ENCODE data around the gene NPC1. TPM values are rescaled to one million over a fixed set of nuclear protein-coding genes. Genes with fewer than 3 reads are reported as not detected.

The NPC1 gene
- total RNA-seq, 1 experiment from 2014 or later, result 29.5 TPM

- ChIA-PET POLR2A (no interaction called here), CTCF (no interaction called here)
- Histone ChIP-seq H3K4me3 (ENCODE audit: low read depth, low read length) (no peak overlapping the region), H3K4me1 (no peaks in the 10 kb centered on the region; the same call in 1 of the 2 replicates), H3K9me3 (no peaks in the 10 kb centered on the region), H3K36me3 (ENCODE audit: control insufficient read depth, insufficient read depth, low read length) (no peaks in the 10 kb centered on the region), H3K27me3 (replicated peaks; ENCODE audit: control insufficient read depth, insufficient read depth, low read length) (no peaks in the 10 kb centered on the region)
- BruUV-seq (replicated peaks), result no TSS peak
- Mint-ChIP-seq H3K4me1 (ENCODE audit: low read depth, unreplicated experiment) (no peaks in the 10 kb centered on the region), H3K27ac (ENCODE audit: unreplicated experiment) (no peak overlapping the region), H3K4me3 (ENCODE audit: unreplicated experiment) (no peak overlapping the region), H3K36me3 (ENCODE audit: insufficient read depth, unreplicated experiment) (peaks cover 37% of the 10 kb centered on the region), H3K27me3 (ENCODE audit: insufficient read depth, unreplicated experiment) (no peaks in the 10 kb centered on the region), H3K9me3 (ENCODE audit: unreplicated experiment) (no peaks in the 10 kb centered on the region)
- no peak for TF ChIP-seq CTCF (IDR thresholded peaks at IDR 0.05; ENCODE audit: insufficient read depth in 1 of 2, low read depth in 1 of 2, low read length in 1 of 2, severe bottlenecking in 1 of 2, unreplicated experiment in 1 of 2)
- intact Hi-C loops (cut with micrococcal nuclease; ENCODE audit: unreplicated experiment), result no loop called here
- DNase-seq, result no peak
Observed at GRCh38 chr18:23521271-23521670, 65.0 kb downstream of the NPC1 start.

GRCh38 chr18:23519734-23520133, 66.6 kb downstream of the NPC1 start:
- intact Hi-C loops (cut with micrococcal nuclease; ENCODE audit: unreplicated experiment), result no loop called here
- Mint-ChIP-seq H3K9me3 (ENCODE audit: unreplicated experiment) (no peaks in the 10 kb centered on the region), H3K4me1 (ENCODE audit: low read depth, unreplicated experiment) (no peaks in the 10 kb centered on the region), H3K27me3 (ENCODE audit: insufficient read depth, unreplicated experiment) (no peaks in the 10 kb centered on the region), H3K27ac (ENCODE audit: unreplicated experiment) (no peak overlapping the region), H3K36me3 (ENCODE audit: insufficient read depth, unreplicated experiment) (peaks cover 31% of the 10 kb centered on the region), H3K4me3 (ENCODE audit: unreplicated experiment) (no peak overlapping the region)
- H3K36me3 ChIP-seq (ENCODE audit: control insufficient read depth, insufficient read depth, low read length), result no peaks in the 10 kb centered on the region
- CTCF ChIA-PET, result no interaction called here
- no peak for DNase-seq
- H3K9me3 ChIP-seq, result no peaks in the 10 kb centered on the region
- no peaks in the 10 kb centered on the region for H3K27me3 ChIP-seq (replicated peaks; ENCODE audit: control insufficient read depth, insufficient read depth, low read length)
- no TSS peak for BruUV-seq (replicated peaks)
- no peak for TF ChIP-seq CTCF (IDR thresholded peaks at IDR 0.05; ENCODE audit: insufficient read depth in 1 of 2, low read depth in 1 of 2, low read length in 1 of 2, severe bottlenecking in 1 of 2, unreplicated experiment in 1 of 2)
- no peak overlapping the region for H3K4me3 ChIP-seq (ENCODE audit: low read depth, low read length)
- POLR2A ChIA-PET, result no interaction called here
- peaks cover 4% of the 10 kb centered on the region; the same call in 1 of the 2 replicates for H3K4me1 ChIP-seq

GRCh38 chr18:23515911-23516546, 70.3 kb downstream of the NPC1 start:
- H3K27me3 ChIP-seq (replicated peaks; ENCODE audit: control insufficient read depth, insufficient read depth, low read length), result no peaks in the 10 kb centered on the region
- no peaks in the 10 kb centered on the region for H3K27me3 Mint-ChIP-seq (ENCODE audit: insufficient read depth, unreplicated experiment)
- ChIA-PET CTCF (interaction anchor here (0.7 to 1.5 kb wide), 4 partner anchors 17 to 188 kb away, joined by 3 to 4 read pairs (median 4); no protein-coding TSS in a partner anchor), POLR2A (no interaction called here)
- peak; percentile 51 to 68 for TF ChIP-seq CTCF (IDR thresholded peaks at IDR 0.05; ENCODE audit: insufficient read depth in 1 of 2, low read depth in 1 of 2, low read length in 1 of 2, severe bottlenecking in 1 of 2, unreplicated experiment in 1 of 2)
- intact Hi-C loops (cut with micrococcal nuclease; ENCODE audit: unreplicated experiment), result loop anchor here (1.0 kb wide), 1 partner anchor 70 kb away; the partner anchor contains the start of gene NPC1
- no peak overlapping the region for H3K27ac Mint-ChIP-seq (ENCODE audit: unreplicated experiment)
- H3K36me3 ChIP-seq (ENCODE audit: control insufficient read depth, insufficient read depth, low read length), result no peaks in the 10 kb centered on the region
- no peaks in the 10 kb centered on the region for H3K9me3 Mint-ChIP-seq (ENCODE audit: unreplicated experiment)
- H3K4me3 ChIP-seq (ENCODE audit: low read depth, low read length), result no peak overlapping the region
- H3K4me1 ChIP-seq, result peaks cover 4% of the 10 kb centered on the region; the same call in 1 of the 2 replicates
- peak; percentile 70 to 72 for DNase-seq
- no peaks in the 10 kb centered on the region for H3K9me3 ChIP-seq
- no TSS peak for BruUV-seq (replicated peaks)
- peaks cover 22% of the 10 kb centered on the region for H3K36me3 Mint-ChIP-seq (ENCODE audit: insufficient read depth, unreplicated experiment)
- H3K4me1 Mint-ChIP-seq (ENCODE audit: low read depth, unreplicated experiment), result no peaks in the 10 kb centered on the region
- no peak overlapping the region for H3K4me3 Mint-ChIP-seq (ENCODE audit: unreplicated experiment)
